Thyroid gland (tissue), 4 donors: ENCODE results near the gene GAS6.

Source experiments
- CTCF ChIP-seq, 6 experiments: fragments of 200-600 bp in 3 of 6; fragments of 450-650 bp in 3 of 6; sonication (generic) in 3 of 6; IDR thresholded peaks; one replicate each; pipeline ENCODE4 v1.5.1; 2016 to 2019; ENCODE audit warnings: antibody characterized with exemption in 6 of 6, mild to moderate bottlenecking in 2 of 6, inconsistent platforms in 1 of 6, moderate library complexity in 1 of 6
- POLR2A ChIP-seq, 2 donors: fragments of 450-650 bp; IDR thresholded peaks; one replicate each; pipeline ENCODE4 v1.6.1; 2017; ENCODE audit warnings: antibody characterized with exemption in 2 of 2, mild to moderate bottlenecking in 2 of 2, moderate library complexity in 1 of 2

GRCh38 chr13:113880651-113881611 is 17.1 kb upstream of the GAS6 start:
- TF ChIP-seq CTCF (IDR thresholded peaks at IDR 0.05): no peak
- no peak for TF ChIP-seq POLR2A (IDR thresholded peaks at IDR 0.05)
